C4-2B (cell line): ENCODE results near the gene SOX3.

Experiments used
- CTCF ChIP-seq: fragments of 450-650 bp; conservative IDR thresholded peaks from 2 replicates; pipeline ENCODE4 v1.5.1; 2017; ENCODE audit warnings: mild to moderate bottlenecking
- ZFX ChIP-seq: fragments of 450-650 bp; IDR thresholded peaks from 2 replicates; pipeline ENCODE4 v1.6.1; 2017

GRCh38 chrX:140501321-140501720 is 3.5 kb downstream of the SOX3 start:
- no peak for TF ChIP-seq CTCF
- no peak for TF ChIP-seq ZFX
